Heart left ventricle (tissue), 13 donors: Measurements from ENCODE around the gene PCGF1.

Source experiments
- POLR2A ChIP-seq, 2 donors: fragments of 450-650 bp; IDR thresholded peaks; one replicate each; pipeline ENCODE4 v1.6.1; 2017; ENCODE audit warnings: antibody characterized with exemption in 2 of 2, mild to moderate bottlenecking in 2 of 2, moderate library complexity in 2 of 2
- TF ChIP-seq, protein P1 (sequence below), 12 donors: fragments of 200-600 bp; sonication (generic) in 4 of 12; IDR thresholded peaks; one replicate each; pipeline versions ENCODE4 v1.5.0 to v1.8.0; 2018 to 2022; ENCODE audit warnings: antibody characterized with exemption in 12 of 12, mild to moderate bottlenecking in 5 of 12
- donor health status: ischemic (EF 13 %, LVEDD 7.1; RV severe dilation, severe dysfunction).
- donor health status: DM: no; HTN: yes; CAD: no.
- donor health status: DM: no; HTN: no; CAD: no.
- donor health status: ischemic (EF 25% LVEDD 6.9; RV normal size, moderate dysfunction).
- donor health status: ischemic (EF 25% LVEDD 5.7; RV mildly dilated, moderate dysfunction).
- donor health status: ischemic (EF 35%, LVEDD 5.7; RV mildly dilated, moderate dysfunction).
- donor health status: nonischemic (EF 11% LVEDD 7.7; RV severe dilation, severe dysfunction).
- donor health status: DM: yes; HTN: yes; CAD: no.
- donor health status: PGD.
- donor health status: ischemic (EF 29% LVEDD 5.4; RV normal size, mild dysfunction).
- donor health status: nonischemic (EF 23%, LVEDD 6.1; RV moderate dilation, normal function).

DNA sequence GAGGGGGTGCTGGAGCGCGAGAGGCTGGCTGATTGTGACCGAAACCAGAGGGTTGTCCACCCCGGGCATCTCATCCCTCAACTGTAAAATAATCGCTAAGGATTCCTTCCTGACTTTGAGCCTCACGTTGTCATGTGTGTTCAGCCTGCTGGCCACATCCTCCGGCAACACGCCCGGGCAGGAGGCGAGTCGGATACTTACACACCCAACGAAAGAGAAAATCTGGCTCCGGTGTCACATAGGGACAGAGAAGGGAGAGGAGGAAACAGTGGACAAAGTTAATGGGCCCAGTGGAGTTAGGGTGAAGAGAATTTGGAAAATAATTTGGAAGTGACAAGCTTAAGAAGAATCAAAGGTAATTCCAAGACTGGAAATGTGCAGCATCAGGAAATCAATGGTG lies 9.2 kb upstream of the PCGF1 start:
- TF ChIP-seq, protein P1, sequence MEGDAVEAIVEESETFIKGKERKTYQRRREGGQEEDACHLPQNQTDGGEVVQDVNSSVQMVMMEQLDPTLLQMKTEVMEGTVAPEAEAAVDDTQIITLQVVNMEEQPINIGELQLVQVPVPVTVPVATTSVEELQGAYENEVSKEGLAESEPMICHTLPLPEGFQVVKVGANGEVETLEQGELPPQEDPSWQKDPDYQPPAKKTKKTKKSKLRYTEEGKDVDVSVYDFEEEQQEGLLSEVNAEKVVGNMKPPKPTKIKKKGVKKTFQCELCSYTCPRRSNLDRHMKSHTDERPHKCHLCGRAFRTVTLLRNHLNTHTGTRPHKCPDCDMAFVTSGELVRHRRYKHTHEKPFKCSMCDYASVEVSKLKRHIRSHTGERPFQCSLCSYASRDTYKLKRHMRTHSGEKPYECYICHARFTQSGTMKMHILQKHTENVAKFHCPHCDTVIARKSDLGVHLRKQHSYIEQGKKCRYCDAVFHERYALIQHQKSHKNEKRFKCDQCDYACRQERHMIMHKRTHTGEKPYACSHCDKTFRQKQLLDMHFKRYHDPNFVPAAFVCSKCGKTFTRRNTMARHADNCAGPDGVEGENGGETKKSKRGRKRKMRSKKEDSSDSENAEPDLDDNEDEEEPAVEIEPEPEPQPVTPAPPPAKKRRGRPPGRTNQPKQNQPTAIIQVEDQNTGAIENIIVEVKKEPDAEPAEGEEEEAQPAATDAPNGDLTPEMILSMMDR (IDR thresholded peaks at IDR 0.05) = no peak
- no peak for TF ChIP-seq POLR2A (IDR thresholded peaks at IDR 0.05)
